ENCODE data around the gene USF3.

USF3 gene

GRCh38 chr3:113695786-113696645 is at the start of gene USF3:
TSS of gene USF3 (minus strand) at chr3:113696642. CDS start at chr3:113674878, 21,764 bp downstream.
- DNase-seq (ENCODE audit: low spot score), result peak; percentile 82

- peak; percentile 94 for DNase-seq (ENCODE audit: low spot score)
Measured at GRCh38 chr3:113745756-113746547, 49.5 kb upstream of the USF3 start, which contains the start of gene NAA50. TSS of gene NAA50 (minus strand) at chr3:113746249. CDS start at chr3:113745949, 300 bp downstream.

- peak; percentile 89 for DNase-seq (ENCODE audit: low spot score)
Measured at GRCh38 chr3:113744941-113745755, 48.7 kb upstream of the USF3 start.

GRCh38 chr3:113743006-113743630 is 46.7 kb upstream of the USF3 start:
- DNase-seq (ENCODE audit: low spot score), result no peak

- DNase-seq (ENCODE audit: low spot score), result no peak
Measured at GRCh38 chr3:113741620-113742019, 45.2 kb upstream of the USF3 start.

- DNase-seq (ENCODE audit: low spot score), result no peak
Measured at GRCh38 chr3:113741086-113741485, 44.6 kb upstream of the USF3 start.

- peak; percentile 61 for DNase-seq (ENCODE audit: low spot score)
Measured at GRCh38 chr3:113736548-113737089, 40.2 kb upstream of the USF3 start.

- DNase-seq (ENCODE audit: low spot score), result no peak
Measured at GRCh38 chr3:113731694-113732093, 35.3 kb upstream of the USF3 start.

GRCh38 chr3:113730550-113730949 is 34.1 kb upstream of the USF3 start:
- no peak for DNase-seq (ENCODE audit: low spot score)

GRCh38 chr3:113728661-113729060 is 32.2 kb upstream of the USF3 start:
- DNase-seq (ENCODE audit: low spot score), result no peak

- no peak for DNase-seq (ENCODE audit: low spot score)
Measured at GRCh38 chr3:113721636-113722035, 25.2 kb upstream of the USF3 start.

- DNase-seq (ENCODE audit: low spot score), result no peak
Measured at GRCh38 chr3:113719758-113720157, 23.3 kb upstream of the USF3 start.

- no peak for DNase-seq (ENCODE audit: low spot score)
Measured at GRCh38 chr3:113719294-113719693, 22.9 kb upstream of the USF3 start.

- no peak for DNase-seq (ENCODE audit: low spot score)
Measured at GRCh38 chr3:113717818-113718217, 21.4 kb upstream of the USF3 start.

- DNase-seq (ENCODE audit: low spot score), result no peak
Measured at GRCh38 chr3:113717308-113717707, 20.9 kb upstream of the USF3 start.

- DNase-seq (ENCODE audit: low spot score), result no peak
Measured at GRCh38 chr3:113714702-113715101, 18.3 kb upstream of the USF3 start.

- DNase-seq (ENCODE audit: low spot score), result peak; percentile 13
Measured at GRCh38 chr3:113712129-113712528, 15.7 kb upstream of the USF3 start.

GRCh38 chr3:113707835-113708234 is 11.4 kb upstream of the USF3 start:
- DNase-seq (ENCODE audit: low spot score), result no peak

- no peak for DNase-seq (ENCODE audit: low spot score)
Measured at GRCh38 chr3:113698956-113699355, 2.5 kb upstream of the USF3 start.

- no peak for DNase-seq (ENCODE audit: low spot score)
Measured at GRCh38 chr3:113698213-113698742, 1.8 kb upstream of the USF3 start.

GRCh38 chr3:113697500-113698090 is 1.2 kb upstream of the USF3 start:
- DNase-seq (ENCODE audit: low spot score), result no peak

All from activated CD4-positive, alpha-beta T cell treated with anti-CD3 and anti-CD28 coated beads, Interleukin-2, Interleukin-4, amounts not matched to agents 100 ng/mL and 50 ng/mL, durations not matched to agents 16 hours and 8 hours (primary cell).